Measurements from ENCODE around the gene LEMD1.
"Not testable (repeated sequence)": the region's sequence is repeated elsewhere in the genome, so short reads cannot be mapped to it uniquely, and the experiment has no call there.

Gene LEMD1

GRCh38 chr1:205398586-205398985 lies 23.3 kb downstream of the LEMD1 start:
- Mint-ChIP-seq H3K4me1 (no peaks in the 10 kb centered on the region), H3K9me3 (peaks cover 12% of the 10 kb centered on the region)

GRCh38 chr1:205396967-205397616 lies 24.8 kb downstream of the LEMD1 start:
- Mint-ChIP-seq H3K27ac (no peak overlapping the region), H3K9me3 (peaks cover 7% of the 10 kb centered on the region), H3K36me3 (ENCODE audit: low read depth) (no peaks in the 10 kb centered on the region), H3K4me1 (no peaks in the 10 kb centered on the region), H3K27me3 (ENCODE audit: low read depth, poor library complexity) (peaks cover 16% of the 10 kb centered on the region), H3K4me3 (no peak overlapping the region)
- TF ChIP-seq CTCF (IDR thresholded peaks at IDR 0.05), result peak; percentile 77
- DNase-seq, result peak; percentile 35

More at GRCh38 chr1:205398586-205398985, 23.3 kb downstream of the LEMD1 start:
- Mint-ChIP-seq H3K27me3 (ENCODE audit: low read depth, poor library complexity) (peaks cover 9% of the 10 kb centered on the region), H3K36me3 (ENCODE audit: low read depth) (no peaks in the 10 kb centered on the region), H3K4me3 (no peak overlapping the region), H3K27ac (no peak overlapping the region)
- DNase-seq, result no peak
- TF ChIP-seq CTCF (IDR thresholded peaks at IDR 0.05), result no peak

GRCh38 chr1:205395616-205396015 lies 26.2 kb downstream of the LEMD1 start:
- Mint-ChIP-seq H3K9me3 (peaks cover 7% of the 10 kb centered on the region), H3K4me3 (no peak overlapping the region), H3K36me3 (ENCODE audit: low read depth) (no peaks in the 10 kb centered on the region), H3K27me3 (ENCODE audit: low read depth, poor library complexity) (peaks cover 20% of the 10 kb centered on the region), H3K27ac (no peak overlapping the region), H3K4me1 (no peaks in the 10 kb centered on the region)
- no peak for TF ChIP-seq CTCF (IDR thresholded peaks at IDR 0.05)
- DNase-seq, result no peak

- Mint-ChIP-seq H3K27ac (no peak overlapping the region), H3K27me3 (ENCODE audit: low read depth, poor library complexity) (peaks cover 34% of the 10 kb centered on the region), H3K9me3 (peaks cover 7% of the 10 kb centered on the region), H3K36me3 (ENCODE audit: low read depth) (no peaks in the 10 kb centered on the region), H3K4me1 (no peaks in the 10 kb centered on the region), H3K4me3 (no peak overlapping the region)
- no peak for DNase-seq
- TF ChIP-seq CTCF (IDR thresholded peaks at IDR 0.05), result no peak
Observed at GRCh38 chr1:205392650-205393049, 29.2 kb downstream of the LEMD1 start.

GRCh38 chr1:205391386-205391785 lies 30.5 kb downstream of the LEMD1 start:
- no peak for DNase-seq
- Mint-ChIP-seq H3K4me3 (no peak overlapping the region), H3K27me3 (ENCODE audit: low read depth, poor library complexity) (peaks cover 34% of the 10 kb centered on the region), H3K9me3 (peaks cover 7% of the 10 kb centered on the region), H3K27ac (no peak overlapping the region), H3K4me1 (no peaks in the 10 kb centered on the region), H3K36me3 (ENCODE audit: low read depth) (no peaks in the 10 kb centered on the region)
- no peak for TF ChIP-seq CTCF (IDR thresholded peaks at IDR 0.05)

- H3K27me3 Mint-ChIP-seq (ENCODE audit: low read depth, poor library complexity), result peaks cover 23% of the 10 kb centered on the region
- peaks cover 13% of the 10 kb centered on the region for H3K4me1 Mint-ChIP-seq
- DNase-seq, result no peak
- H3K27ac Mint-ChIP-seq, result no peak overlapping the region
- no peak for TF ChIP-seq CTCF (IDR thresholded peaks at IDR 0.05)
- H3K9me3 Mint-ChIP-seq, result no peaks in the 10 kb centered on the region
- H3K36me3 Mint-ChIP-seq (ENCODE audit: low read depth), result no peaks in the 10 kb centered on the region
- H3K4me3 Mint-ChIP-seq, result no peak overlapping the region
Observed at GRCh38 chr1:205387845-205388244, 34.0 kb downstream of the LEMD1 start.

- H3K4me1 Mint-ChIP-seq, result peaks cover 13% of the 10 kb centered on the region
- DNase-seq; H3K9me3 Mint-ChIP-seq; H3K4me3 Mint-ChIP-seq; H3K36me3 Mint-ChIP-seq (ENCODE audit: low read depth); H3K27ac Mint-ChIP-seq: not testable (repeated sequence)
- peaks cover 13% of the 10 kb centered on the region for H3K27me3 Mint-ChIP-seq (ENCODE audit: low read depth, poor library complexity)
Observed at GRCh38 chr1:205382990-205383389, 38.9 kb downstream of the LEMD1 start.
